ENCODE data around the gene AMBRA1. TPM values are rescaled to one million over a fixed set of nuclear protein-coding genes. Genes with fewer than 3 reads are reported as not detected.

The AMBRA1 gene
- total and polyA plus RNA-seq, 11 donors: 5.6 to 23.5 (median 16.2) TPM

- WGBS, 4 donors: 3 to 5% (median 3%) methylated on average over 58 to 80 of the region's 80 CpGs
These were observed 204.1 kb downstream of the AMBRA1 start for GRCh38 chr11:46389450-46390330.

GRCh38 chr11:46388619-46389449, 205.0 kb downstream of the AMBRA1 start:
- Histone ChIP-seq H3K27ac (no peak overlapping the region), H3K27me3 (peaks cover 11 to 60% (median 27%) of the 10 kb centered on the region in 9 donors), H3K4me3 (peak overlapping the region in 8 of 12 donors; percentile 14 to 61 (median 50)), H3K9me3 (no peaks in the 10 kb centered on the region), H3K36me3 (no peaks in the 10 kb centered on the region), H3K4me1 (peaks cover 0 to 53% (median 28%) of the 10 kb centered on the region in 12 donors)
- TF ChIP-seq POLR2A (IDR thresholded peaks at IDR 0.05): no peak
- no peak for DNase-seq
- no peak for ATAC-seq
- intact Hi-C loops (cut with DNase I): loop anchor here in 9 of 10 donors (1.0 to 10.0 kb wide), 7 partner anchors 138 to 228 kb away; partner anchors contain the start of genes ATG13 (in 4 of the 9) and HARBI1 (in 4 of the 9)
- WGBS, 4 donors: 12 to 18% (median 14%) methylated on average over 13 to 21 of the region's 21 CpGs

More at GRCh38 chr11:46389450-46390330, 204.1 kb downstream of the AMBRA1 start:
- Histone ChIP-seq H3K9me3 (no peaks in the 10 kb centered on the region), H3K4me3 (peak overlapping the region; percentile 14 to 61 (median 49)), H3K27ac (no peak overlapping the region), H3K4me1 (peaks cover 0 to 53% (median 28%) of the 10 kb centered on the region in 12 donors), H3K36me3 (no peaks in the 10 kb centered on the region), H3K27me3 (peaks cover 11 to 60% (median 27%) of the 10 kb centered on the region in 9 donors)
- TF ChIP-seq POLR2A (IDR thresholded peaks at IDR 0.05) (no peak), CTCF (IDR thresholded peaks at IDR 0.05) (peak; percentile 79 to 92 (median 87))
- DNase-seq (peak; percentile 58 to 82 (median 69)), ATAC-seq (peak; percentile 52 to 78 (median 72))
- intact Hi-C loops (cut with DNase I): loop anchor here (1.0 to 10.0 kb wide), 7 partner anchors 138 to 228 kb away; partner anchors contain the start of genes ATG13 (in 8 of the 10) and HARBI1 (in 8 of the 10)

- no peaks in the 10 kb centered on the region for H3K36me3 ChIP-seq
- ATAC-seq: no peak
- H3K27ac ChIP-seq: no peak overlapping the region
- intact Hi-C loops (cut with DNase I): loop anchor here in 8 of 10 donors (2.0 to 10.0 kb wide), 6 partner anchors 139 to 229 kb away; partner anchors contain the start of genes ATG13 (in 4 of the 8) and HARBI1 (in 4 of the 8)
- H3K4me3 ChIP-seq: no peak overlapping the region
- peaks cover 11 to 58% (median 27%) of the 10 kb centered on the region in 9 donors for H3K27me3 ChIP-seq
- H3K4me1 ChIP-seq: peaks cover 0 to 50% (median 26%) of the 10 kb centered on the region in 12 donors
- TF ChIP-seq CTCF (IDR thresholded peaks at IDR 0.05): no peak
- no peak for TF ChIP-seq POLR2A (IDR thresholded peaks at IDR 0.05)
- 28 to 39% (median 34%) methylated on average over 21 to 24 of the region's 24 CpGs for WGBS, 4 donors
- no peaks in the 10 kb centered on the region for H3K9me3 ChIP-seq
- no peak for DNase-seq
These were observed 205.8 kb downstream of the AMBRA1 start for GRCh38 chr11:46387919-46388618.

- peaks cover 0 to 49% (median 24%) of the 10 kb centered on the region in 12 donors for H3K4me1 ChIP-seq
- no peak overlapping the region for H3K4me3 ChIP-seq
- H3K9me3 ChIP-seq: no peaks in the 10 kb centered on the region
- H3K27ac ChIP-seq: no peak overlapping the region
- peaks cover 11 to 58% (median 27%) of the 10 kb centered on the region in 9 donors for H3K27me3 ChIP-seq
- ATAC-seq (no peak), DNase-seq (no peak)
- intact Hi-C loops (cut with DNase I): loop anchor here in 7 of 10 donors (5.0 to 10.0 kb wide), 4 partner anchors 140 to 230 kb away; partner anchors contain the start of genes ATG13 (in 4 of the 7) and HARBI1 (in 4 of the 7)
- H3K36me3 ChIP-seq: no peaks in the 10 kb centered on the region
- TF ChIP-seq CTCF (IDR thresholded peaks at IDR 0.05) (no peak), POLR2A (IDR thresholded peaks at IDR 0.05) (no peak)
- 79 to 82% (median 80%) methylated on average over 5 of the region's 5 CpGs for WGBS, 4 donors
These were observed 206.4 kb downstream of the AMBRA1 start for GRCh38 chr11:46387456-46387855.
